Neural cell (in vitro differentiated cells): ENCODE data around the gene VBP1. TPM values are rescaled to one million over a fixed set of nuclear protein-coding genes. Genes with fewer than 3 reads are reported as not detected.
"Not testable (repeated sequence)": the region's sequence is repeated elsewhere in the genome, so short reads cannot be mapped to it uniquely, and the experiment has no call there.

ENCODE experiments used
- H2AFZ ChIP-seq: fragments of 200-600, 300-800 bp; sonication (generic), shearing (Covaris generic); 2 replicates; pipeline ENCODE4 v1.6.0; 2014; ENCODE audit warnings: low read depth, mild to moderate bottlenecking, antibody characterized with exemption, low read length, moderate library complexity
- H3F3A ChIP-seq: fragments of 200-600 bp; shearing (Covaris generic); 2 replicates; pipeline ENCODE4 v1.6.1; 2016; ENCODE audit warnings: mild to moderate bottlenecking, moderate library complexity, mixed read lengths, antibody characterized with exemption, low read length; ENCODE audit not compliant: insufficient read depth, poor library complexity, severe bottlenecking
- H3K27ac ChIP-seq: fragments of 200-600, 300-800 bp; sonication (generic), shearing (Covaris generic); 2 replicates; pipeline ENCODE4 v1.5.1; 2014; ENCODE audit warnings: mild to moderate bottlenecking, low read length, moderate library complexity
- H3K27me3 ChIP-seq: fragments of 300-800, 200-600 bp; sonication (generic), shearing (Covaris generic); 2 replicates; pipeline ENCODE4 v1.6.0; 2014; ENCODE audit warnings: mild to moderate bottlenecking, low read depth, low read length, moderate library complexity; ENCODE audit not compliant: insufficient read depth
- H3K36me3 ChIP-seq: fragments of 300-800, 200-600 bp; sonication (generic), shearing (Covaris generic); 2 replicates; pipeline ENCODE4 v1.5.1; 2014; ENCODE audit warnings: mild to moderate bottlenecking, antibody characterized with exemption, low read length, moderate library complexity; ENCODE audit not compliant: insufficient read depth
- H3K4me2 ChIP-seq: fragments of 300-800, 200-600 bp; sonication (generic), shearing (Covaris generic); 2 replicates; pipeline ENCODE4 v1.6.0; 2014; ENCODE audit warnings: mild to moderate bottlenecking, low read length
- H3K4me3 ChIP-seq: fragments of 300-800, 200-600 bp; sonication (generic), shearing (Covaris generic); 2 replicates; pipeline ENCODE4 v1.5.1; 2014; ENCODE audit warnings: mild to moderate bottlenecking, low read length, moderate library complexity
- H3K79me2 ChIP-seq: fragments of 200-600 bp; shearing (Covaris generic); replicated peaks from 2 replicates; pipeline ENCODE4 v1.6.0; 2014; ENCODE audit warnings: mild to moderate bottlenecking, low read length, moderate library complexity; ENCODE audit not compliant: insufficient read depth
- H3K9ac ChIP-seq: fragments of 300-800, 200-600 bp; sonication (generic), shearing (Covaris generic); 2 replicates; pipeline ENCODE4 v1.6.1; 2016; ENCODE audit warnings: mild to moderate bottlenecking, low read length, mixed read lengths
- H3K9me2 ChIP-seq: fragments of 200-600 bp; shearing (Covaris generic); 2 replicates; pipeline ENCODE4 v1.6.1; 2016; ENCODE audit warnings: mild to moderate bottlenecking, low read length, mixed read lengths; ENCODE audit not compliant: insufficient read depth
- H3K9me3 ChIP-seq: fragments of 200-600, 300-800 bp; sonication (generic), shearing (Covaris generic); 2 replicates; pipeline ENCODE4 v1.6.1; 2016; ENCODE audit warnings: mild to moderate bottlenecking, mixed run types, low read length, moderate library complexity, mixed read lengths
- H4K20me1 ChIP-seq: fragments of 200-600 bp; shearing (Covaris generic); 2 replicates; pipeline ENCODE4 v1.6.1; 2016; ENCODE audit warnings: mild to moderate bottlenecking, mixed run types; ENCODE audit not compliant: insufficient read depth
- EP300 ChIP-seq: fragments of 450-650 bp; conservative IDR thresholded peaks from 2 replicates; pipeline ENCODE4 v1.6.1; 2014; ENCODE audit warnings: antibody characterized with exemption, mild to moderate bottlenecking, moderate library complexity; ENCODE audit not compliant: poor library complexity, severe bottlenecking
- EZH2 ChIP-seq: fragments of 200-600, 300-800 bp; shearing (Covaris generic), sonication (generic); IDR thresholded peaks from 2 replicates; pipeline ENCODE4 v1.6.1; 2014; ENCODE audit warnings: antibody characterized with exemption, low read length, borderline replicate concordance, mild to moderate bottlenecking; ENCODE audit not compliant: insufficient read depth, poor library complexity, severe bottlenecking
- MXI1 ChIP-seq: fragments of 450-650 bp; conservative IDR thresholded peaks from 2 replicates; pipeline ENCODE4 v1.6.1; 2014; ENCODE audit warnings: antibody characterized with exemption, mild to moderate bottlenecking; ENCODE audit not compliant: poor library complexity, severe bottlenecking
- POLR2AphosphoS5 ChIP-seq: IDR thresholded peaks from 2 replicates; pipeline ENCODE4 v1.6.1; 2012
- RAD21 ChIP-seq: fragments of 450-650 bp; conservative IDR thresholded peaks from 2 replicates; pipeline ENCODE4 v1.6.1; 2014; ENCODE audit warnings: antibody characterized with exemption, mild to moderate bottlenecking, moderate library complexity
- SMC3 ChIP-seq: fragments of 450-650 bp; conservative IDR thresholded peaks from 2 replicates; pipeline ENCODE4 v1.6.1; 2014; ENCODE audit warnings: antibody characterized with exemption, mild to moderate bottlenecking, moderate library complexity; ENCODE audit not compliant: poor library complexity
- TAF1 ChIP-seq: IDR thresholded peaks from 2 replicates; pipeline ENCODE4 v1.6.1; 2012; ENCODE audit warnings: low read depth
- polyA plus RNA-seq: library from polyadenylated mRNA; depleted of rRNA; stranded (reverse); fragments of >200 nt; gene quantifications from 2 replicates; pipeline ENCODE4 v1.2.3, GENCODE V29; 2014
- TF ChIP-seq, protein P1 (sequence below): IDR thresholded peaks from 2 replicates; pipeline ENCODE4 v1.6.1; 2012; ENCODE audit warnings: borderline replicate concordance
- TF ChIP-seq, protein P2 (sequence below): fragments of 450-650 bp; IDR thresholded peaks from 2 replicates; pipeline ENCODE4 v1.5.1; 2014; ENCODE audit warnings: antibody characterized with exemption, mild to moderate bottlenecking, moderate library complexity; ENCODE audit not compliant: poor library complexity, severe bottlenecking

Gene VBP1
- polyA plus RNA-seq, 1 donor from 2014 or later = 369 TPM

DNA sequence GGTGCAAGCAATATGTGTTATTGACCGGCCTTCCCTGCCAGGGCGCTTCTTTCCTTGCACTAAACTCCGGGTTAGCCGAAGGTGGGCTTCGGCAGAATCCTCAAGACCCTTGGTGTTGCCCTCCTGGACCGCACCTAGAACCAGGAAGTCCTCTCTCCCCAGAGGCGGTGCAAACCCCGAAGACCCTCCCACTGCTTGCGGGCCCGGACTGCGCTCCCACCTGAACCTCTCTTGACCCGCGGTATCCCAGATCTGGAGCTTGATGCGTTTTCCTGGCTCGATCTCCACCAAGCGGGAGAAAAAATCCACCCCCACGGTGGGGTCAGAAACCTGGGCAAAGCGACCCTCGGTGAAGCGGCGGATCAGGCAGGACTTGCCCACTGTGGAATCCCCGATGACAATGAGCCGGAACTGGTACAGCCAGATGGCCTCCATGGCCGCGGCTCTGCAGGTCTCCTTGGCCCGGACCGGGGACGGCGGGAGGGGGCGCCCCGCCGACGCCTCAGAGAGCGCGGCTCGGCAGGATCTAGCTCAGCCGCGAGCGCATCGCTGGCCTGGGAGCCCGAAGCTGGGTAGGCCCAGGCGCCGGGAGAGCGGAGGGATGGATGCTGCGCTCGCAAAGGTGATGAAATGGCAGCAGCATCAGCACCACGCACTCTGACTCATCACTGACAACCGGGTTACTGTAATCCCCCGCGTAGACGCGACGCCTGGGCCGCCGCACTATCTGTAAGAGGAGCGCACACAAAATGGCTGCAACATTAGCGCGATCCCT is 47.8 kb downstream of the VBP1 start, which contains the start of gene RAB39B:
Gene RAB39B, minus strand, starts transcription at position 638 of the 775 bp plus-strand sequence. Its CDS starts 203 bp downstream, at position 435.
- Histone ChIP-seq H3K9me3 (no peaks in the 10 kb centered on the region), H3K27ac (peak within 1 kb of the TSS; percentile 91), H3K4me3 (peak within 1 kb of the TSS; percentile 88), H2AFZ (peak within 1 kb of the TSS; percentile 60), H3K27me3 (no peaks in the 10 kb centered on the region), H4K20me1 (no peaks in the 10 kb centered on the region), H3K36me3 (no peaks in the 10 kb centered on the region), H3K9me2 (no peaks in the 10 kb centered on the region), H3K4me2 (peak within 1 kb of the TSS; percentile 51), H3K9ac (peak within 1 kb of the TSS; percentile 94), H3K79me2 (peaks cover 17% of the 10 kb centered on the region), H3F3A (no peaks in the 10 kb centered on the region)
- TF ChIP-seq EZH2 (no peak), SMC3 (no peak), POLR2AphosphoS5 (peak; percentile 93), EP300 (peak; percentile 62), TAF1 (no peak), MXI1 (peak; percentile 48), RAD21 (peak; percentile 28)
- TF ChIP-seq, protein P1, sequence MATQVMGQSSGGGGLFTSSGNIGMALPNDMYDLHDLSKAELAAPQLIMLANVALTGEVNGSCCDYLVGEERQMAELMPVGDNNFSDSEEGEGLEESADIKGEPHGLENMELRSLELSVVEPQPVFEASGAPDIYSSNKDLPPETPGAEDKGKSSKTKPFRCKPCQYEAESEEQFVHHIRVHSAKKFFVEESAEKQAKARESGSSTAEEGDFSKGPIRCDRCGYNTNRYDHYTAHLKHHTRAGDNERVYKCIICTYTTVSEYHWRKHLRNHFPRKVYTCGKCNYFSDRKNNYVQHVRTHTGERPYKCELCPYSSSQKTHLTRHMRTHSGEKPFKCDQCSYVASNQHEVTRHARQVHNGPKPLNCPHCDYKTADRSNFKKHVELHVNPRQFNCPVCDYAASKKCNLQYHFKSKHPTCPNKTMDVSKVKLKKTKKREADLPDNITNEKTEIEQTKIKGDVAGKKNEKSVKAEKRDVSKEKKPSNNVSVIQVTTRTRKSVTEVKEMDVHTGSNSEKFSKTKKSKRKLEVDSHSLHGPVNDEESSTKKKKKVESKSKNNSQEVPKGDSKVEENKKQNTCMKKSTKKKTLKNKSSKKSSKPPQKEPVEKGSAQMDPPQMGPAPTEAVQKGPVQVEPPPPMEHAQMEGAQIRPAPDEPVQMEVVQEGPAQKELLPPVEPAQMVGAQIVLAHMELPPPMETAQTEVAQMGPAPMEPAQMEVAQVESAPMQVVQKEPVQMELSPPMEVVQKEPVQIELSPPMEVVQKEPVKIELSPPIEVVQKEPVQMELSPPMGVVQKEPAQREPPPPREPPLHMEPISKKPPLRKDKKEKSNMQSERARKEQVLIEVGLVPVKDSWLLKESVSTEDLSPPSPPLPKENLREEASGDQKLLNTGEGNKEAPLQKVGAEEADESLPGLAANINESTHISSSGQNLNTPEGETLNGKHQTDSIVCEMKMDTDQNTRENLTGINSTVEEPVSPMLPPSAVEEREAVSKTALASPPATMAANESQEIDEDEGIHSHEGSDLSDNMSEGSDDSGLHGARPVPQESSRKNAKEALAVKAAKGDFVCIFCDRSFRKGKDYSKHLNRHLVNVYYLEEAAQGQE = peak; percentile 84
- TF ChIP-seq, protein P2, sequence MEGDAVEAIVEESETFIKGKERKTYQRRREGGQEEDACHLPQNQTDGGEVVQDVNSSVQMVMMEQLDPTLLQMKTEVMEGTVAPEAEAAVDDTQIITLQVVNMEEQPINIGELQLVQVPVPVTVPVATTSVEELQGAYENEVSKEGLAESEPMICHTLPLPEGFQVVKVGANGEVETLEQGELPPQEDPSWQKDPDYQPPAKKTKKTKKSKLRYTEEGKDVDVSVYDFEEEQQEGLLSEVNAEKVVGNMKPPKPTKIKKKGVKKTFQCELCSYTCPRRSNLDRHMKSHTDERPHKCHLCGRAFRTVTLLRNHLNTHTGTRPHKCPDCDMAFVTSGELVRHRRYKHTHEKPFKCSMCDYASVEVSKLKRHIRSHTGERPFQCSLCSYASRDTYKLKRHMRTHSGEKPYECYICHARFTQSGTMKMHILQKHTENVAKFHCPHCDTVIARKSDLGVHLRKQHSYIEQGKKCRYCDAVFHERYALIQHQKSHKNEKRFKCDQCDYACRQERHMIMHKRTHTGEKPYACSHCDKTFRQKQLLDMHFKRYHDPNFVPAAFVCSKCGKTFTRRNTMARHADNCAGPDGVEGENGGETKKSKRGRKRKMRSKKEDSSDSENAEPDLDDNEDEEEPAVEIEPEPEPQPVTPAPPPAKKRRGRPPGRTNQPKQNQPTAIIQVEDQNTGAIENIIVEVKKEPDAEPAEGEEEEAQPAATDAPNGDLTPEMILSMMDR = peak; percentile 20

DNA sequence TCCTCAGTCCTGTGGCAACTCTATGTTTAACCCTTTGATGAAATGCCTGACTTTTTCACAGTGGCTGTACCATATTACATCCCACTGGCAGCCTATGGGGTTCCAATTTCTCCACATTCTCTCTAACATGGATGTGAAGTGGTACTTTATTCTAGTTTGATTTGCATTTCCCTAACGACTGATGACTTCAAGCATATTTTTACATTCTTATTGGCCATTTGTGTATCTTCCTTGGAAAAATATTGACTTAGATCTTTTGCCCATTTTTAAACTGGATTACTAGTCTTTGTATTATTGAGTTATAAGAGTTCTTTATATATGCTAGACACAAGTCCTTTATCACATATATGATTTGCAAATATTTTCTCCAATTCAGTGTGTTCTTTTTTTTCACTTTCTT is 50.2 kb downstream of the VBP1 start:
- no peak overlapping the region for H3K4me3 ChIP-seq
- no peak overlapping the region for H3K9ac ChIP-seq
- H3K79me2 ChIP-seq = peaks cover 17% of the 10 kb centered on the region
- H3K36me3 ChIP-seq = no peaks in the 10 kb centered on the region
- no peaks in the 10 kb centered on the region for H3K27me3 ChIP-seq
- no peaks in the 10 kb centered on the region for H3K9me2 ChIP-seq
- H4K20me1 ChIP-seq = no peaks in the 10 kb centered on the region
- TF ChIP-seq, protein P1 = no peak
- TF ChIP-seq POLR2AphosphoS5 = no peak
- no peak for TF ChIP-seq EZH2
- TF ChIP-seq SMC3 = no peak
- TF ChIP-seq EP300 = no peak
- no peak for TF ChIP-seq RAD21
- TF ChIP-seq, protein P2 = no peak
- no peaks in the 10 kb centered on the region for H3K9me3 ChIP-seq
- no peak overlapping the region for H2AFZ ChIP-seq
- no peaks in the 10 kb centered on the region for H3F3A ChIP-seq
- no peak overlapping the region for H3K27ac ChIP-seq
- no peak overlapping the region for H3K4me2 ChIP-seq

DNA sequence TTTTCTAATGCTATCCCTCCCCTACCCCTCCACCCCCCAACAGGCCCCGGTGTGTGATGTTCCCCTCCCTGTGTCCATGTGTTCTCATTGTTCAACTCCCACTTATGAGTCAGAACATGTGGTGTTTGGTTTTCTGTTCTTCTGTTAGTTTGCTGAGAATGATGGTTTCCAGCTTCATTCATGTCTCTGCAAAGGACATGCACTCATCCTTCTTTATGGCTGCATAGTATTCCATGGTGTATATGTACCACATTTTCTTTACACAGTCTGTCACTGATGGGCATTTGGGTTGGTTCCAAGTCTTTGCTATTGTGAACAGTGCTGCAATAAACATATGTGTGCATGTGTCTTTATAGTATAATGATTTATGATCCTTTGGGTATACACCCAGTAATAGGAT is 51.7 kb downstream of the VBP1 start:
- not testable (repeated sequence) for H3K79me2 ChIP-seq, H3K36me3 ChIP-seq, H4K20me1 ChIP-seq, H2AFZ ChIP-seq, H3K27me3 ChIP-seq, H3K9me3 ChIP-seq, H3K4me2 ChIP-seq, H3K9ac ChIP-seq, H3K4me3 ChIP-seq, H3K9me2 ChIP-seq, H3F3A ChIP-seq, H3K27ac ChIP-seq
